GM23338 (cell line): Measurements from ENCODE around the gene DHX8. TPM values are rescaled to one million over a fixed set of nuclear protein-coding genes. Genes with fewer than 3 reads are reported as not detected.
A peak's percentile ranks its signal among the peaks of the same experiment; 100 is the strongest.

Source experiments
- ATAC-seq: fragments of 200-7000 bp; cut with Tn5 transposase; 3 replicates; pipeline ENCODE4 v1.9.1; 2020
- DNase-seq: peaks from one replicate; pipeline ENCODE4 v3.0.0-alpha.2; 2015; ENCODE audit warnings: low spot score
- H2AFZ ChIP-seq: fragments of 200-600 bp; sonication (generic); 2 replicates; pipeline ENCODE4 v1.8.0; 2016; ENCODE audit warnings: antibody characterized with exemption, mild to moderate bottlenecking, moderate library complexity
- H3F3A ChIP-seq: fragments of 200-600 bp; sonication (generic); replicated peaks from 2 replicates; pipeline ENCODE4 v1.8.0; 2017; ENCODE audit warnings: antibody characterized with exemption, mixed run types, low read depth
- H3K27ac ChIP-seq: fragments of 200-600 bp; sonication (generic); 2 replicates; pipeline ENCODE4 v1.6.1; 2016; ENCODE audit warnings: low read depth
- H3K27me3 ChIP-seq: fragments of 200-600 bp; sonication (generic); 2 replicates; pipeline ENCODE4 v1.8.0; 2016; ENCODE audit warnings: mild to moderate bottlenecking, mixed run types, moderate library complexity; ENCODE audit not compliant: insufficient read depth
- H3K36me3 ChIP-seq: fragments of 200-600 bp; sonication (generic); 2 replicates; pipeline ENCODE4 v1.8.0; 2016; ENCODE audit warnings: mild to moderate bottlenecking; ENCODE audit not compliant: insufficient read depth
- H3K4me1 ChIP-seq: fragments of 200-600 bp; sonication (generic); 2 replicates; pipeline ENCODE4 v1.8.0; 2016; ENCODE audit warnings: mild to moderate bottlenecking, moderate library complexity; ENCODE audit not compliant: insufficient read depth
- H3K4me2 ChIP-seq: fragments of 200-600 bp; sonication (generic); 2 replicates; pipeline ENCODE4 v1.7.1; 2017; ENCODE audit warnings: mixed run types
- H3K4me3 ChIP-seq: fragments of 200-600 bp; sonication (generic); 2 replicates; pipeline ENCODE4 v1.6.1; 2016; ENCODE audit warnings: mixed run types
- H3K79me2 ChIP-seq: fragments of 200-600 bp; sonication (generic); replicated peaks from 2 replicates; pipeline ENCODE4 v1.8.0; 2017; ENCODE audit warnings: mild to moderate bottlenecking; ENCODE audit not compliant: insufficient read depth
- H3K9me2 ChIP-seq: fragments of 200-600 bp; sonication (generic); 2 replicates; pipeline ENCODE4 v1.8.0; 2017; ENCODE audit not compliant: insufficient read depth
- H4K20me1 ChIP-seq: fragments of 200-600 bp; sonication (generic); replicated peaks from 2 replicates; pipeline ENCODE4 v1.8.0; 2017; ENCODE audit warnings: mild to moderate bottlenecking; ENCODE audit not compliant: insufficient read depth
- H3K27ac Mint-ChIP-seq: 2 replicates; pipeline ENCODE4 v1.8.0; 2020; ENCODE audit warnings: inconsistent platforms, mild to moderate bottlenecking, moderate library complexity, mixed read lengths
- H3K27me3 Mint-ChIP-seq: 3 replicates; pipeline ENCODE4 v1.8.0; 2022; ENCODE audit warnings: low read depth, mild to moderate bottlenecking, moderate library complexity, mixed read lengths, inconsistent platforms; ENCODE audit not compliant: insufficient read depth, poor library complexity
- H3K36me3 Mint-ChIP-seq: 3 replicates; pipeline ENCODE4 v1.8.0; 2021; ENCODE audit warnings: low read depth, mild to moderate bottlenecking, inconsistent platforms, moderate library complexity, mixed read lengths
- H3K4me1 Mint-ChIP-seq: 3 replicates; pipeline ENCODE4 v1.8.0; 2020; ENCODE audit warnings: mild to moderate bottlenecking, inconsistent platforms, mixed read lengths
- H3K4me3 Mint-ChIP-seq: 3 replicates; pipeline ENCODE4 v1.8.0; 2021; ENCODE audit warnings: moderate library complexity, mild to moderate bottlenecking, inconsistent platforms, mixed read lengths
- H3K9me3 Mint-ChIP-seq: 3 replicates; pipeline ENCODE4 v1.8.0; 2020; ENCODE audit warnings: moderate library complexity, mild to moderate bottlenecking, inconsistent platforms, mixed read lengths
- CREB1 ChIP-seq: fragments of 250-450 bp; sonication (Bioruptor Pico); IDR thresholded peaks from 2 replicates; pipeline ENCODE4 v1.5.0; 2020; ENCODE audit warnings: low read depth, mild to moderate bottlenecking, moderate library complexity
- CTCF ChIP-seq, 2 experiments: fragments of 200-600 bp in 1 of 2; sonication (generic) in 1 of 2; conservative IDR thresholded peaks; 2 replicates each; pipeline versions ENCODE4 v1.5.1 to v1.6.1; 2016 to 2017; ENCODE audit warnings: antibody characterized with exemption in 2 of 2, low read depth in 2 of 2, mild to moderate bottlenecking in 2 of 2, moderate library complexity in 1 of 2
- ETS1 ChIP-seq: IDR thresholded peaks from 2 replicates; pipeline ENCODE4 v1.6.1; 2016; ENCODE audit warnings: antibody characterized with exemption
- EZH2 ChIP-seq: fragments of 200-600 bp; sonication (generic); IDR thresholded peaks from one replicate; pipeline ENCODE4 v1.8.0; 2017; ENCODE audit warnings: antibody characterized with exemption, mild to moderate bottlenecking, low read depth; ENCODE audit not compliant: unreplicated experiment
- EZH2phosphoT487 ChIP-seq: fragments of 200-600 bp; sonication (generic); IDR thresholded peaks from one replicate; pipeline ENCODE4 v1.8.1; 2018; ENCODE audit warnings: antibody characterized with exemption; ENCODE audit not compliant: unreplicated experiment
- JUNB ChIP-seq: IDR thresholded peaks from one replicate; pipeline ENCODE4 v1.6.1; 2016; ENCODE audit warnings: antibody characterized with exemption; ENCODE audit not compliant: unreplicated experiment
- POLR2AphosphoS5 ChIP-seq: IDR thresholded peaks from 2 replicates; pipeline ENCODE4 v1.6.1; 2016; ENCODE audit warnings: antibody characterized with exemption, low read depth
- REST ChIP-seq: IDR thresholded peaks from one replicate; pipeline ENCODE4 v1.6.1; 2018; ENCODE audit warnings: antibody characterized with exemption; ENCODE audit not compliant: unreplicated experiment
- STAT1 ChIP-seq: IDR thresholded peaks from one replicate; pipeline ENCODE4 v1.6.1; 2016; ENCODE audit warnings: antibody characterized with exemption; ENCODE audit not compliant: unreplicated experiment
- ZNF114 ChIP-seq: fragments of 250-450 bp; sonication (Bioruptor Pico); IDR thresholded peaks from 2 replicates; pipeline ENCODE4 v1.5.0; 2020; ENCODE audit warnings: mild to moderate bottlenecking, moderate library complexity
- ZNF331 ChIP-seq: fragments of 250-450 bp; sonication (Bioruptor Pico); IDR thresholded peaks from 2 replicates; pipeline ENCODE4 v1.5.0; 2020; ENCODE audit warnings: low read depth, mild to moderate bottlenecking, moderate library complexity
- ZNF462 ChIP-seq: fragments of 250-450 bp; sonication (Bioruptor Pico); IDR thresholded peaks from 2 replicates; pipeline ENCODE4 v1.5.0; 2020; ENCODE audit warnings: mild to moderate bottlenecking, moderate library complexity
- polyA plus RNA-seq: library from polyadenylated mRNA; unstranded; fragments of >200 nt; fragmentation: Nextera tagmentation; extraction: Ambion mirVana; gene quantifications from 2 replicates; pipeline ENCODE4 v1.2.1, GENCODE V29; 2016
- total RNA-seq: library from RNA; depleted of rRNA; stranded (reverse); fragments of >200 nt; shearing (Covaris generic); gene quantifications from 2 replicates; pipeline ENCODE4 v1.2.3, GENCODE V29; 2014

The DHX8 gene
- total and polyA plus RNA-seq, 2 experiments from 2014 or later = 35.3 to 81.1 TPM

- Histone ChIP-seq H3K36me3 (no peaks in the 10 kb centered on the region), H2AFZ (no peak overlapping the region), H3F3A (peaks cover 10% of the 10 kb centered on the region; the same call in 1 of the 2 replicates), H3K79me2 (peaks cover 46% of the 10 kb centered on the region), H3K4me2 (peak overlapping the region; percentile 90), H3K27me3 (0 out of 2 replicates have a peak, but pooled peaks cover 13% of the 10 kb centered on the region), H3K4me1 (peaks cover 64% of the 10 kb centered on the region), H3K4me3 (peak overlapping the region; percentile 74), H4K20me1 (peaks cover 13% of the 10 kb centered on the region), H3K27ac (peak overlapping the region; percentile 95), H3K9me2 (no peaks in the 10 kb centered on the region)
- H3K9me3 Mint-ChIP-seq = no peaks in the 10 kb centered on the region; the same call in 2 of the 3 replicates
- peak overlapping the region; percentile 99 for H3K4me3 Mint-ChIP-seq
- H3K4me1 Mint-ChIP-seq = peaks cover 68% of the 10 kb centered on the region
- ATAC-seq (no peak), DNase-seq (no peak)
- TF ChIP-seq CREB1 (no peak), ETS1 (no peak), CTCF (conservative IDR thresholded peaks at IDR 0.05; ENCODE audit: low read depth in 2 of 2) (no peak), ZNF462 (no peak), EZH2phosphoT487 (no peak), ZNF114 (CRISPR knock-in tag) (no peak), ZNF331 (CRISPR knock-in tag) (no peak), REST (no peak), STAT1 (no peak), POLR2AphosphoS5 (no peak; the same call in 1 of the 2 replicates), EZH2 (no peak), JUNB (no peak)
- peaks cover 30% of the 10 kb centered on the region for H3K27me3 Mint-ChIP-seq
- peak overlapping the region; percentile 95 for H3K27ac Mint-ChIP-seq
- H3K36me3 Mint-ChIP-seq = peaks cover 21% of the 10 kb centered on the region
These were observed 61.5 kb downstream of the DHX8 start for GRCh38 chr17:43545383-43545632.
